Panc1 (cell line): Measurements from ENCODE around the gene LSMEM2. TPM values are rescaled to one million over a fixed set of nuclear protein-coding genes. Genes with fewer than 3 reads are reported as not detected.

Source experiments
- ATAC-seq: fragments of 200-7000 bp; cut with Tn5 transposase; 2 replicates; pipeline ENCODE4 v1.9.1; 2020; ENCODE audit warnings: mild to moderate bottlenecking, moderate library complexity
- BruUV-seq: library from RNA; stranded (reverse); fragments of 400-500 nt; replicated peaks from 2 replicates; lab custom pipeline; 2021; lab: Mats Ljungman, UMichigan
- CTCF ChIA-PET: fragments of 300-600 bp; sonication (Branson Sonifier 250); formaldehyde crosslinking; loops from one replicate; lab custom pipeline; 2022; ENCODE audit warnings: antibody characterized with exemption; lab: Charles Lee
- POLR2A ChIA-PET: fragments of 300-600 bp; sonication (Branson Sonifier 250); formaldehyde crosslinking; loops from one replicate; lab custom pipeline; 2022; ENCODE audit warnings: antibody characterized with exemption; lab: Charles Lee
- DNase-seq: peaks from one replicate; pipeline ENCODE4 v3.0.0-alpha.2; 2010; ENCODE audit warnings: low read depth, low spot score
- H3K27ac ChIP-seq: 2 replicates; pipeline ENCODE4 v1.5.1; 2011; ENCODE audit warnings: mild to moderate bottlenecking, low read length, inconsistent platforms
- H3K27me3 ChIP-seq: fragments of 200-500 bp; sonication (Bioruptor generic); 2 replicates; pipeline ENCODE4 v1.6.0; 2014; ENCODE audit warnings: low read length, inconsistent platforms; ENCODE audit not compliant: control insufficient read depth, insufficient read depth
- H3K36me3 ChIP-seq: fragments of 200-500 bp; sonication (Bioruptor generic); 2 replicates; pipeline ENCODE4 v1.5.1; 2014; ENCODE audit warnings: inconsistent platforms, mild to moderate bottlenecking, low read length, moderate library complexity; ENCODE audit not compliant: control insufficient read depth, insufficient read depth
- H3K4me1 ChIP-seq: 2 replicates; pipeline ENCODE4 v1.5.1; 2011; ENCODE audit warnings: inconsistent platforms, mild to moderate bottlenecking, low read length, moderate library complexity; ENCODE audit not compliant: control insufficient read depth, insufficient read depth
- H3K4me3 ChIP-seq, 2 experiments: 2 replicates each; pipeline ENCODE4 v1.5.1; 2011 to 2012; ENCODE audit warnings: low read depth in 2 of 2, low read length in 2 of 2, mild to moderate bottlenecking in 2 of 2, inconsistent platforms in 1 of 2, moderate library complexity in 1 of 2
- H3K9me3 ChIP-seq: fragments of 200-500 bp; sonication (Bioruptor generic); 2 replicates; pipeline ENCODE4 v1.5.1; 2014; ENCODE audit warnings: low read depth, mild to moderate bottlenecking, inconsistent platforms, low read length, moderate library complexity; ENCODE audit not compliant: control insufficient read depth, insufficient read depth
- POLR2AphosphoS5 ChIP-seq: IDR thresholded peaks from 2 replicates; pipeline ENCODE4 v1.6.1; 2012; ENCODE audit warnings: mild to moderate bottlenecking, low read depth, low read length, moderate library complexity
- SIN3A ChIP-seq: IDR thresholded peaks from 2 replicates; pipeline ENCODE4 v1.6.1; 2012; ENCODE audit warnings: low read depth, mild to moderate bottlenecking, low read length, moderate library complexity, borderline replicate concordance; ENCODE audit not compliant: insufficient read depth
- TCF7L2 ChIP-seq: IDR thresholded peaks from 2 replicates; pipeline ENCODE4 v1.6.1; 2011; ENCODE audit warnings: mild to moderate bottlenecking, low read depth, low read length, inconsistent platforms
- in situ Hi-C: cut with HindIII; loops from 2 replicates; pipeline ENCODE4 v1.10.0; 2016; ENCODE audit warnings: low sequenced_read_pairs, low pct_unique_long_range_greater_than_20kb
- intact Hi-C: fragments of 100-400 bp; cut with micrococcal nuclease; formaldehyde crosslinking; loops from one replicate; pipeline ENCODE4 v1.10.0; 2022; ENCODE audit not compliant: unreplicated experiment
- total RNA-seq: library from RNA; stranded (reverse); gene quantifications from one replicate; pipeline ENCODE4 v1.2.1, GENCODE V29; 2021; ENCODE audit not compliant: unreplicated experiment
- TF ChIP-seq, protein P1 (sequence below): fragments of 450-650 bp; IDR thresholded peaks from 2 replicates; pipeline ENCODE4 v1.5.1; 2017; ENCODE audit warnings: mild to moderate bottlenecking
- TF ChIP-seq, protein P2 (sequence below), 2 experiments: IDR thresholded peaks; 2 replicates each; pipeline ENCODE4 v1.6.1; 2011 to 2012; ENCODE audit warnings: low read depth in 2 of 2, control low read depth in 1 of 2, low read length in 1 of 2, mild to moderate bottlenecking in 1 of 2, moderate library complexity in 1 of 2; ENCODE audit not compliant: insufficient read depth in 1 of 2

Gene LSMEM2
- total RNA-seq, 1 experiment from 2014 or later, result not detected

DNA sequence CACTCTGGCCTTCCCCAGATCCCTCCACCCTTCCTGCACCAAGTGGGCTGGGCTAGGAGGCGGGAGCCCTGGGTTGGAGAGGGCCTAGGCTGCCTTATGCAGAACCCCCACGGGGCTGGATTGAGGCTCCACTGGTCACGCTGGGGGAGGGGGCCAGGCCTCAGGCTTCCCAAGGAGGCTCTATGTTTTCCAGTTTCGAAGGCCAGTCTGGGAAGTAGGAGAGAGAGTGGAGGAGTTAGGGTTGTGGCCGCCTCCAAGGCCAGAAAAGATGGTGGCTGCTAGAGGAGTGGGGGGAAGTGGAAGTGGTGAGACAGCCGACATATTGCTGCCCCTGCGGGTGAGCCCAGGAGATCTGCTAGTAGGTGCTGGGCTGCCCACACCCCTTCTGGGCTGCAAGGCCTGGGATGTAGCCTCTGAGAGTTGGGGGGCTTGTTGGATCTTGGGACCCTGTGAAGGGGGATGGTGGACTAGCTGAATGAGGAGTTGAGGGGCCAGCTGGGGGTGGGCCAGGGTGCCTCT is 41.7 kb upstream of the LSMEM2 start:
- in situ Hi-C loops (no loop called here), intact Hi-C loops (no loop called here)
- no peaks in the 10 kb centered on the region; the same call in 1 of the 2 replicates for H3K36me3 ChIP-seq
- ChIA-PET POLR2A (interaction anchor here (0.6 kb wide), 3 partner anchors 12 to 62 kb away, joined by 10 to 16 read pairs (median 15); partner anchors contain the start of genes HYAL3 and NAA80), CTCF (no interaction called here)
- no peaks in the 10 kb centered on the region for H3K9me3 ChIP-seq
- ATAC-seq (no peak), DNase-seq (no peak)
- peak overlapping the region; percentile 83 for H3K27ac ChIP-seq
- H3K4me1 ChIP-seq, result peaks cover 21% of the 10 kb centered on the region
- H3K4me3 ChIP-seq, result peak overlapping the region; percentile 83 to 86
- TF ChIP-seq, protein P1, sequence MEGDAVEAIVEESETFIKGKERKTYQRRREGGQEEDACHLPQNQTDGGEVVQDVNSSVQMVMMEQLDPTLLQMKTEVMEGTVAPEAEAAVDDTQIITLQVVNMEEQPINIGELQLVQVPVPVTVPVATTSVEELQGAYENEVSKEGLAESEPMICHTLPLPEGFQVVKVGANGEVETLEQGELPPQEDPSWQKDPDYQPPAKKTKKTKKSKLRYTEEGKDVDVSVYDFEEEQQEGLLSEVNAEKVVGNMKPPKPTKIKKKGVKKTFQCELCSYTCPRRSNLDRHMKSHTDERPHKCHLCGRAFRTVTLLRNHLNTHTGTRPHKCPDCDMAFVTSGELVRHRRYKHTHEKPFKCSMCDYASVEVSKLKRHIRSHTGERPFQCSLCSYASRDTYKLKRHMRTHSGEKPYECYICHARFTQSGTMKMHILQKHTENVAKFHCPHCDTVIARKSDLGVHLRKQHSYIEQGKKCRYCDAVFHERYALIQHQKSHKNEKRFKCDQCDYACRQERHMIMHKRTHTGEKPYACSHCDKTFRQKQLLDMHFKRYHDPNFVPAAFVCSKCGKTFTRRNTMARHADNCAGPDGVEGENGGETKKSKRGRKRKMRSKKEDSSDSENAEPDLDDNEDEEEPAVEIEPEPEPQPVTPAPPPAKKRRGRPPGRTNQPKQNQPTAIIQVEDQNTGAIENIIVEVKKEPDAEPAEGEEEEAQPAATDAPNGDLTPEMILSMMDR, result no peak
- H3K27me3 ChIP-seq, result no peaks in the 10 kb centered on the region
- no TSS peak for BruUV-seq

DNA sequence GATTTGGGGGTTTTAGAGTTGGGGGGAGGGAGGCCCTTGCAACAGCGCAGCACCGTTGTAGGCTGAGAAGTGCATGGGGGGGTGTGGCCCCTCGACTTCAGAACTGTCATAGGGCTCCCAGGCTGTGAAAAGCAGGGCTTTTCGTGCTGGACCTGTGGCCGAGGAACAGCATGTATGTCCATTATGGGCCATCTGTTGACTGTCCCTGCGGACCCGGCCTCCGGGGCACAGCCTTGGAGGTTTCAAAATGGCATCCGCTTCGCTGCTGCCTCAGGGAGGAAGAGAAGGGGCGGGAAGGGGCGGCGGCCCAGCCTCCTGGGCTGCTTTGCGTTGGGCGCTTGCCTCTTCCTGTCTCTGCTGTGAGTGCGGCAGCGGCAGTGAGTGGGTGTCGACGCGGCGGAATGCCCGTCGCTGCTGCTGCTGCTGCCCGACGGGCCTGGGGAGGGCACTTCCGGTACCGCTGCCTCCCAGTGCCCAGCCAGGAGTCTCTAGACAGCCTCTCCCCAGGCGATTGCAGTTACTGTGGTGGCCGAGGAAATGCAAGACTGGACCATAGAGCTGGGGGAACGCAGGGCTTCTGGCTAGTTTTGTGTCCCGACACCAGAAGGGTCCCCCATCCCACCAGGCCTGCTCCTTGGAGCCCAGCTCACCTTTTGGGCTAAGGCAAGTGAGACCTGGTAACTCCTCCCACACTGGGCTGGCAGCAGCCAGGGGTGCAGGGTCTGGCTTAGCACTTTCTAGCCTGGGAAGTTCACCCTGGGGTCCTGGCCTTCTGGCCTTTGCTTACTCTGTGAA is 40.9 kb upstream of the LSMEM2 start:
- Histone ChIP-seq H3K9me3 (no peaks in the 10 kb centered on the region), H3K27ac (peak overlapping the region; percentile 83), H3K27me3 (no peaks in the 10 kb centered on the region), H3K4me3 (peak overlapping the region; percentile 83 to 86), H3K4me1 (peaks cover 27% of the 10 kb centered on the region), H3K36me3 (no peaks in the 10 kb centered on the region; the same call in 1 of the 2 replicates)
- intact Hi-C loops, result no loop called here
- ATAC-seq, result peak; percentile 54
- ChIA-PET CTCF (interaction anchor here (0.6 kb wide), 1 partner anchor 11 kb away, joined by 3 read pairs; no protein-coding TSS in a partner anchor), POLR2A (interaction anchor here (0.6 kb wide), 3 partner anchors 12 to 62 kb away, joined by 10 to 16 read pairs (median 15); partner anchors contain the start of genes HYAL3 and NAA80)
- no TSS peak for BruUV-seq
- TF ChIP-seq, protein P2, sequence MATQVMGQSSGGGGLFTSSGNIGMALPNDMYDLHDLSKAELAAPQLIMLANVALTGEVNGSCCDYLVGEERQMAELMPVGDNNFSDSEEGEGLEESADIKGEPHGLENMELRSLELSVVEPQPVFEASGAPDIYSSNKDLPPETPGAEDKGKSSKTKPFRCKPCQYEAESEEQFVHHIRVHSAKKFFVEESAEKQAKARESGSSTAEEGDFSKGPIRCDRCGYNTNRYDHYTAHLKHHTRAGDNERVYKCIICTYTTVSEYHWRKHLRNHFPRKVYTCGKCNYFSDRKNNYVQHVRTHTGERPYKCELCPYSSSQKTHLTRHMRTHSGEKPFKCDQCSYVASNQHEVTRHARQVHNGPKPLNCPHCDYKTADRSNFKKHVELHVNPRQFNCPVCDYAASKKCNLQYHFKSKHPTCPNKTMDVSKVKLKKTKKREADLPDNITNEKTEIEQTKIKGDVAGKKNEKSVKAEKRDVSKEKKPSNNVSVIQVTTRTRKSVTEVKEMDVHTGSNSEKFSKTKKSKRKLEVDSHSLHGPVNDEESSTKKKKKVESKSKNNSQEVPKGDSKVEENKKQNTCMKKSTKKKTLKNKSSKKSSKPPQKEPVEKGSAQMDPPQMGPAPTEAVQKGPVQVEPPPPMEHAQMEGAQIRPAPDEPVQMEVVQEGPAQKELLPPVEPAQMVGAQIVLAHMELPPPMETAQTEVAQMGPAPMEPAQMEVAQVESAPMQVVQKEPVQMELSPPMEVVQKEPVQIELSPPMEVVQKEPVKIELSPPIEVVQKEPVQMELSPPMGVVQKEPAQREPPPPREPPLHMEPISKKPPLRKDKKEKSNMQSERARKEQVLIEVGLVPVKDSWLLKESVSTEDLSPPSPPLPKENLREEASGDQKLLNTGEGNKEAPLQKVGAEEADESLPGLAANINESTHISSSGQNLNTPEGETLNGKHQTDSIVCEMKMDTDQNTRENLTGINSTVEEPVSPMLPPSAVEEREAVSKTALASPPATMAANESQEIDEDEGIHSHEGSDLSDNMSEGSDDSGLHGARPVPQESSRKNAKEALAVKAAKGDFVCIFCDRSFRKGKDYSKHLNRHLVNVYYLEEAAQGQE (IDR thresholded peaks at IDR 0.05; ENCODE audit: insufficient read depth in 1 of 2, low read depth in 2 of 2, low read length in 1 of 2), result no peak
- TF ChIP-seq TCF7L2 (no peak), POLR2AphosphoS5 (0 out of 2 replicates have a peak, but pooled peaks have one; percentile 16), SIN3A (no peak)
- TF ChIP-seq, protein P1, result no peak
- DNase-seq, result no peak
- in situ Hi-C loops, result no loop called here
